H1 (cell line): ENCODE data around the gene KLK4. TPM values are rescaled to one million over a fixed set of nuclear protein-coding genes. Genes with fewer than 3 reads are reported as not detected.

Experiments
- CTCF ChIA-PET: fragments of 300-600 bp; sonication (Branson Sonifier 250); formaldehyde crosslinking; loops from one replicate; lab custom pipeline; 2021; ENCODE audit not compliant: partially characterized antibody; lab: Charles Lee
- POLR2A ChIA-PET: fragments of 300-600 bp; sonication (Branson Sonifier 250); formaldehyde crosslinking; loops from one replicate; lab custom pipeline; 2021; ENCODE audit warnings: inconsistent platforms; ENCODE audit not compliant: partially characterized antibody; lab: Charles Lee
- DNase-seq, 2 experiments: peaks; one replicate each; pipeline versions ENCODE4 v3.0.0 to v3.0.0-alpha.2; 2010 to 2022; ENCODE audit warnings: low spot score in 2 of 2, low read depth in 1 of 2, mixed read lengths in 1 of 2
- FAIRE-seq: peaks from 2 replicates; lab custom pipeline; 2011; peaks lifted over from hg19 to GRCh38; lab: Jason Lieb, UNC
- H2AFZ ChIP-seq: 2 replicates; pipeline ENCODE4 v1.8.1; 2012; ENCODE audit warnings: low read length, inconsistent platforms
- H2AK5ac ChIP-seq: 2 replicates; pipeline ENCODE4 v1.6.1; 2013; ENCODE audit warnings: low read depth, low read length
- H2BK120ac ChIP-seq: replicated peaks from 2 replicates; pipeline ENCODE3; 2013; ENCODE audit warnings: low read depth, low read length, inconsistent platforms
- H2BK12ac ChIP-seq: 2 replicates; pipeline ENCODE4 v1.6.1; 2013; ENCODE audit warnings: low read depth, low read length
- H2BK15ac ChIP-seq: 2 replicates; pipeline ENCODE4 v1.6.1; 2013; ENCODE audit warnings: low read length
- H2BK20ac ChIP-seq: 2 replicates; pipeline ENCODE4 v1.6.1; 2013; ENCODE audit warnings: low read length
- H2BK5ac ChIP-seq: 2 replicates; pipeline ENCODE4 v1.6.1; 2013; ENCODE audit warnings: low read depth, low read length
- H3K14ac ChIP-seq: 2 replicates; pipeline ENCODE4 v1.6.1; 2013; ENCODE audit warnings: inconsistent platforms; ENCODE audit not compliant: insufficient read length
- H3K18ac ChIP-seq: 2 replicates; pipeline ENCODE4 v1.6.1; 2013; ENCODE audit warnings: low read length; ENCODE audit errors: extremely low read depth
- H3K23ac ChIP-seq: 2 replicates; pipeline ENCODE4 v1.6.1; 2013; ENCODE audit warnings: inconsistent platforms; ENCODE audit not compliant: insufficient read length
- H3K23me2 ChIP-seq: 2 replicates; pipeline ENCODE4 v1.6.1; 2013; ENCODE audit warnings: low read depth, low read length
- H3K27ac ChIP-seq: 2 replicates; pipeline ENCODE4 v1.6.1; 2011; ENCODE audit warnings: low read depth, low read length, inconsistent platforms
- H3K27me3 ChIP-seq, 4 experiments: replicated peaks in 1 of 4; 1 replicate in 1 of 4; 2 replicates in 3 of 4; pipeline versions ENCODE4 v1.6.1 to v1.8.1; 2011 to 2013; ENCODE audit warnings: low read length in 3 of 4, mild to moderate bottlenecking in 3 of 4, inconsistent platforms in 2 of 4, mixed read lengths in 2 of 4, moderate library complexity in 1 of 4; ENCODE audit not compliant: control insufficient read depth in 3 of 4, insufficient read depth in 3 of 4; ENCODE audit errors: extremely low read depth in 1 of 4
- H3K36me3 ChIP-seq, 4 experiments: 2 replicates each; pipeline versions ENCODE4 v1.6.1 to v1.8.1; 2011 to 2013; ENCODE audit warnings: mild to moderate bottlenecking in 4 of 4, low read length in 3 of 4, moderate library complexity in 2 of 4, control low read depth in 1 of 4, inconsistent platforms in 1 of 4; ENCODE audit not compliant: insufficient read depth in 4 of 4, control insufficient read depth in 2 of 4
- H3K4ac ChIP-seq: replicated peaks from 2 replicates; pipeline ENCODE3; 2013; ENCODE audit warnings: low read length, low read depth, mixed read lengths, inconsistent platforms; ENCODE audit not compliant: insufficient read length
- H3K4me1 ChIP-seq, 4 experiments: replicated peaks in 1 of 4; 1 replicate in 1 of 4; 2 replicates in 3 of 4; pipeline versions ENCODE4 v1.6.1 to v1.8.1; 2011 to 2013; ENCODE audit warnings: low read length in 3 of 4, inconsistent platforms in 2 of 4, mixed read lengths in 1 of 4; ENCODE audit not compliant: insufficient read depth in 4 of 4, control insufficient read depth in 3 of 4
- H3K4me2 ChIP-seq, 2 experiments: 2 replicates each; pipeline versions ENCODE4 v1.6.1 to v1.8.1; 2011 to 2013; ENCODE audit warnings: low read depth in 2 of 2, low read length in 2 of 2, control low read depth in 1 of 2, inconsistent platforms in 1 of 2, mild to moderate bottlenecking in 1 of 2; ENCODE audit not compliant: insufficient read depth in 1 of 2
- H3K4me3 ChIP-seq, 4 experiments: fragments of 200-600, 300-600 bp in 1 of 4; sonication (generic), shearing (Covaris generic), sonication (Bioruptor Twin) in 1 of 4; 2 replicates each; pipeline versions ENCODE4 v1.5.1 to v1.8.1; 2011 to 2016; ENCODE audit warnings: low read length in 4 of 4, low read depth in 3 of 4, control low read depth in 2 of 4, inconsistent platforms in 2 of 4, mild to moderate bottlenecking in 2 of 4, mixed read lengths in 1 of 4, moderate library complexity in 1 of 4; ENCODE audit not compliant: insufficient read depth in 2 of 4; ENCODE audit errors: extremely low read depth in 1 of 4
- H3K56ac ChIP-seq: replicated peaks from 2 replicates; pipeline ENCODE3; 2013; ENCODE audit warnings: low read depth, mild to moderate bottlenecking, mixed read lengths, low read length, inconsistent platforms; ENCODE audit not compliant: insufficient read length
- H3K79me1 ChIP-seq: 2 replicates; pipeline ENCODE4 v1.6.1; 2013; ENCODE audit warnings: low read depth, low read length, control low read depth
- H3K79me2 ChIP-seq, 2 experiments: 2 replicates each; pipeline versions ENCODE4 v1.6.1 to v1.8.1; 2012 to 2013; ENCODE audit warnings: low read length in 2 of 2, mild to moderate bottlenecking in 2 of 2, inconsistent platforms in 1 of 2; ENCODE audit not compliant: insufficient read depth in 2 of 2, control insufficient read depth in 1 of 2
- H3K9ac ChIP-seq, 4 experiments: replicated peaks in 1 of 4; 1 replicate in 1 of 4; 2 replicates in 3 of 4; pipeline versions ENCODE4 v1.6.1 to v1.8.1; 2011 to 2013; ENCODE audit warnings: low read depth in 3 of 4, low read length in 3 of 4, control low read depth in 2 of 4, mild to moderate bottlenecking in 2 of 4, moderate library complexity in 2 of 4, inconsistent platforms in 1 of 4; ENCODE audit errors: extremely low read depth in 1 of 4
- H3K9me3 ChIP-seq, 2 experiments: 2 replicates each; pipeline versions ENCODE4 v1.6.1 to v1.8.1; 2012 to 2013; ENCODE audit warnings: mild to moderate bottlenecking in 2 of 2, moderate library complexity in 2 of 2, control low read depth in 1 of 2, inconsistent platforms in 1 of 2, low read depth in 1 of 2, low read length in 1 of 2, mixed read lengths in 1 of 2; ENCODE audit not compliant: insufficient read depth in 2 of 2
- H4K20me1 ChIP-seq, 2 experiments: replicated peaks in 1 of 2; 2 replicates each; pipeline versions ENCODE3 to v1.8.1; 2011 to 2013; ENCODE audit warnings: inconsistent platforms in 2 of 2, low read length in 2 of 2, mild to moderate bottlenecking in 1 of 2; ENCODE audit not compliant: insufficient read depth in 2 of 2, control insufficient read depth in 1 of 2
- H4K5ac ChIP-seq: 2 replicates; pipeline ENCODE4 v1.6.1; 2013; ENCODE audit warnings: low read length, low read depth, mixed read lengths, inconsistent platforms; ENCODE audit not compliant: insufficient read length
- H4K8ac ChIP-seq: 2 replicates; pipeline ENCODE4 v1.8.0; 2013; ENCODE audit warnings: mild to moderate bottlenecking, moderate library complexity, low read length, inconsistent platforms; ENCODE audit not compliant: insufficient read depth; ENCODE audit errors: extremely low read depth
- H4K91ac ChIP-seq: replicated peaks from 2 replicates; pipeline ENCODE3; 2013; ENCODE audit warnings: low read length, mixed read lengths, inconsistent platforms; ENCODE audit not compliant: insufficient read length
- GABPA ChIP-seq: IDR thresholded peaks from 2 replicates; pipeline ENCODE4 v1.6.1; 2011; ENCODE audit warnings: mild to moderate bottlenecking, low read length, moderate library complexity, borderline replicate concordance; ENCODE audit not compliant: insufficient read depth
- NANOG ChIP-seq: IDR thresholded peaks from 2 replicates; pipeline ENCODE4 v1.6.1; 2011; ENCODE audit warnings: low read length, low read depth, mild to moderate bottlenecking, inconsistent platforms; ENCODE audit not compliant: insufficient read depth, poor library complexity, severe bottlenecking
- SIN3A ChIP-seq, 2 experiments: IDR thresholded peaks in 1 of 2; conservative IDR thresholded peaks in 1 of 2; 2 replicates each; pipeline ENCODE4 v1.6.1; 2011 to 2012; ENCODE audit warnings: low read length in 2 of 2, improper control_type of control experiment in 1 of 2, low read depth in 1 of 2, mild to moderate bottlenecking in 1 of 2
- SIRT6 ChIP-seq: IDR thresholded peaks from one replicate; pipeline ENCODE4 v1.7.1; 2012; ENCODE audit warnings: low read length, inconsistent platforms
- ZNF274 ChIP-seq: IDR thresholded peaks from 2 replicates; pipeline ENCODE4 v1.7.0; 2012; ENCODE audit warnings: low read length, borderline replicate concordance; ENCODE audit errors: extremely low read depth
- WGBS, 2 experiments: shearing (Covaris generic) in 1 of 2; methylation state at CpG; one replicate each; pipeline versions ENCODE4 v1.1.6 to v1.1.7; 2013 to 2015; ENCODE audit warnings: low lambda C conversion rate in 2 of 2, mixed read lengths in 2 of 2, inconsistent platforms in 1 of 2, low coverage in 1 of 2, missing lambda C conversion rate in 1 of 2; ENCODE audit not compliant: insufficient replicate concordance in 2 of 2, insufficient coverage in 1 of 2, insufficient read length in 1 of 2; ENCODE audit errors: extremely low coverage in 1 of 2, missing lambda C conversion rate in 1 of 2; 5-methylcytosine and 5-hydroxymethylcytosine counted together
- polyA plus RNA-seq, 7 experiments: library from polyadenylated mRNA; depleted of rRNA in 3 of 7; stranded (reverse) in 5 of 7; unstranded in 2 of 7; fragments of >200 nt in 5 of 7; fragments of 200-250 nt in 2 of 7; gene quantifications; 1 replicate in 5 of 7; 2 replicates in 1 of 7; 4 replicates in 1 of 7; pipeline versions ENCODE4 v1.2.1 to v1.2.3, GENCODE V29; 2011 to 2013; ENCODE audit warnings: missing spikeins in 2 of 7, mixed read lengths in 2 of 7
- total RNA-seq: library from RNA; stranded (reverse); fragmentation: NEBNext Ultra II Directional; extraction: Animal tissue kit (Norgen Biotek cat#: 25700); gene quantifications from 2 replicates; pipeline ENCODE4 v1.2.1, GENCODE V29; 2021

Gene KLK4
- total and polyA plus RNA-seq, 2 of the 8 experiments (the other 6 are each of a cell fraction or from before 2014, with no cell fraction given): 0.44 TPM; not detected in 1

- Histone ChIP-seq H2AFZ (no peak overlapping the region), H3K23ac (no peak overlapping the region), H2BK120ac (no peak overlapping the region), H3K27ac (no peak overlapping the region), H3K36me3 (no peaks in the 10 kb centered on the region), H3K4ac (no peak overlapping the region), H3K14ac (no peak overlapping the region), H2BK5ac (no peak overlapping the region), H2BK20ac (no peak overlapping the region), H3K9ac (no peak overlapping the region), H2AK5ac (no peak overlapping the region), H3K4me3 (no peak overlapping the region), H3K18ac (no peak overlapping the region), H2BK12ac (no peak overlapping the region), H2BK15ac (no peak overlapping the region), H3K79me2 (no peaks in the 10 kb centered on the region), H3K27me3 (peaks cover 0 to 3% (median 0%) of the 10 kb centered on the region in 4 experiments; a peak in 1 of 7 replicates), H3K4me1 (peaks cover 0 to 2% (median 0%) of the 10 kb centered on the region in 4 experiments; a peak in 1 of 7 replicates), H4K91ac (no peak overlapping the region), H3K79me1 (no peaks in the 10 kb centered on the region), H3K23me2 (peaks cover 4% of the 10 kb centered on the region; the same call in 1 of the 2 replicates), H3K56ac (no peak overlapping the region), H4K20me1 (no peaks in the 10 kb centered on the region), H4K8ac (no peak overlapping the region), H3K4me2 (no peak overlapping the region), H4K5ac (no peak overlapping the region), H3K9me3 (no peaks in the 10 kb centered on the region)
- TF ChIP-seq GABPA (no peak), SIN3A (conservative IDR thresholded peaks at IDR 0.05 in 1 of 2, IDR thresholded peaks at IDR 0.05 in 1 of 2; ENCODE audit: low read depth in 1 of 2, low read length in 2 of 2) (no peak), NANOG (no peak), ZNF274 (no peak), SIRT6 (no peak)
- no peak for DNase-seq
- CTCF ChIA-PET: interaction anchor here (0.6 to 1.7 kb wide), 2 partner anchors 72 to 332 kb away, joined by 3 to 8 read pairs; no protein-coding TSS in a partner anchor
- POLR2A ChIA-PET: no interaction called here
- 94% methylated on average over 3 of the region's 4 CpGs; no CpG with 5 or more reads in 1 of the 2 experiments for WGBS, 2 experiments
- no peak for FAIRE-seq
Observed at GRCh38 chr19:50944795-50945194, 33.6 kb upstream of the KLK4 start.
